Middle frontal gyrus (tissue), 1 donor: ENCODE data around the gene CHD9NB.

ENCODE experiments used
- DNase-seq: peaks from one replicate; pipeline ENCODE4 v3.0.0-alpha.2; 2015; ENCODE audit warnings: low spot score; ENCODE audit errors: extremely low spot score

CHD9NB gene

DNA sequence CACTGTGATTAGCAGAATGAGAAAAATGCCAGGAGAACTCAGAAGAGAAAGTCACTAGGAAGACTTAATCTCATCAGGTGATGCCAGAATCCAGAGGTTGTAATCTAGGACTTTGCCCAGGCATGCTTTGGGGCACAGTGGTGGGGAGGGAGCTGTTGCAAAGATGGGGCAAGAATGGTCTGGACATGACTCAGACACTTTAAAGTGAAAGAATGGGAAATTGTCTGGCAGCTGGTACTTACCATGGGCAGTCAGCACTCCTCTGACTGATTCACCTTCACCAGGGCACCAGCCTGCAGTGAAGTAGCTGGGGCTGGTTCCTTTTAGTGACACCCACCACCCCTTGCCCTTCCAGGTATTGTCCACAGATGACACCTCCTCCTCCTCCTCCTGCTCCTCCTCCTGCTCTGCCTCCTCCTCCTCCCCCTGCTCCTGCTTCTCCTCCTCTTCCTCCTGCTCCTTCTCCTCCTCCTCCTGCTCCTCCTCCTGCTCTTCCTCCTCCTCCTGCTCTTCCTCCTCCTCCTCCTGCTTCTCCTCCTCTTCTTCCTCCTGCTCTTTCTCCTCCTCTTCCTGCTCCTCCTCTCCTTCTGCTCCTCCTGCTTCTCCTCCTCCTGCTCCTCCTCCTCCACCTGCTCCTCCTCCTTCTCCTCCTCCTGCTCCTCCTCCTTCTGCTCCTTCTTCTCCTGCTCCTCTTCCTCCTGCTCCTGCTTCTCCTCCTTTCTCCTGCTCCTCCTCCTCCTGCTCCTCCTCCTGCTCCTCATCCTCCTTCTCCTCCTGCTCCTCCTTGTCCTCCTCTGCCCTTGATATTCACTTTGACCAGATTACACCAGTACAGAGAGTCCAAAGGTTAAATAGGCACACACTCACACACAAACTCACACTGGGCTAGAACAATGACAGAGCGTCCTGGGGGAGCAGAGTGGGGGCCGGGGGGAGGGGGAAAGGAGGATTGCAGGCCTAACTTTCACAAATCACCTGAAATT lies at the start of gene CHD9NB:
TSS of gene CHD9NB (minus strand) at position 379 of the 983 bp plus-strand sequence. CDS start 8,739 bp downstream, outside the sequence.
- DNase-seq, result no peak

DNA sequence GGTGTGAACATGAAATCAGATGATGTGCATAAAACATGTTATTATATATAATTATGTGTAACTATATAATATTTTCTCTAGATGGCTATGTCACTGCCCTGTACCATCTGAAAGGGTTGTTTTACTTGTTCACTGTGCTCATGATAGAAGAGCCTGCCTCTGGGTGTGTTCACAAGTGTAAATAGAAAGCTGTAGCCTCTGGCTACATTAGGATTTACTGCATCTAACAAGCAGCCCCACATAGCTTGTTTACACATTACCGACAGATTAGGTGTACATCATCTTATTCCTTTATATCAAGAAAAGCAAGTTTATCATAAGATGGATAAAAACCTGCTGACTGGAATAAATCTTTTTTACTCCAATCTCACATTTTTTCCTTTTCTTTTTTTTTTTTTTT lies 48.2 kb upstream of the CHD9NB start:
- DNase-seq, result no peak

DNA sequence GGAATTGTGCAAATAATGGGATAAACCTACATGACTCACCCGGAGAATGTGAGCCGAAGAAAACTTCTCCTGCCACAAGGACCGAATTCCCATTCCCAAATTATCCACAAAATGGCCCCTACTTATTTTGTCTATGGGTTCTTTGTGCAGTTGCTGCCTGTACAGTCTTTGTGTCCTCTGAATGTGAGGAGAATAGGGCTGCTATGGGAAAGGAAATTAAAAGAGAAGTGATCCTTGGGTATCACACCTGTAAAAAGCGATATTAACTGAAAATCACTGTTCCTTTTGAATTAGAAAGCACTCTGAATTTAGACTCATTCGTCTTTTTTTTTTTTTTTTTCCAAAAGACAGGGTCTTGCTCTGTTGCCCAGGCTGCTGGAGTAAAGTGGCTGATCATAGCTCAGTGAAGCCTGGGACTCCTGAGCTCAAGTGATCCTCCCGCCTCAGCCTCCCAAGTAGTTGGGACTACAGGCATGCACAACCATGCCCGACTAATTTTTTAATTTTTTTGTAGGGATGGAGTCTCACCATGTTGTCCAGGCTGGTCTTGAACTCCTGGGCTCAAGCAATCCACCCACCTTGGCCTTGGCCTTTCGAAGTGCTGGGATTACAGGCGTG lies 47.5 kb upstream of the CHD9NB start:
- DNase-seq, result no peak

DNA sequence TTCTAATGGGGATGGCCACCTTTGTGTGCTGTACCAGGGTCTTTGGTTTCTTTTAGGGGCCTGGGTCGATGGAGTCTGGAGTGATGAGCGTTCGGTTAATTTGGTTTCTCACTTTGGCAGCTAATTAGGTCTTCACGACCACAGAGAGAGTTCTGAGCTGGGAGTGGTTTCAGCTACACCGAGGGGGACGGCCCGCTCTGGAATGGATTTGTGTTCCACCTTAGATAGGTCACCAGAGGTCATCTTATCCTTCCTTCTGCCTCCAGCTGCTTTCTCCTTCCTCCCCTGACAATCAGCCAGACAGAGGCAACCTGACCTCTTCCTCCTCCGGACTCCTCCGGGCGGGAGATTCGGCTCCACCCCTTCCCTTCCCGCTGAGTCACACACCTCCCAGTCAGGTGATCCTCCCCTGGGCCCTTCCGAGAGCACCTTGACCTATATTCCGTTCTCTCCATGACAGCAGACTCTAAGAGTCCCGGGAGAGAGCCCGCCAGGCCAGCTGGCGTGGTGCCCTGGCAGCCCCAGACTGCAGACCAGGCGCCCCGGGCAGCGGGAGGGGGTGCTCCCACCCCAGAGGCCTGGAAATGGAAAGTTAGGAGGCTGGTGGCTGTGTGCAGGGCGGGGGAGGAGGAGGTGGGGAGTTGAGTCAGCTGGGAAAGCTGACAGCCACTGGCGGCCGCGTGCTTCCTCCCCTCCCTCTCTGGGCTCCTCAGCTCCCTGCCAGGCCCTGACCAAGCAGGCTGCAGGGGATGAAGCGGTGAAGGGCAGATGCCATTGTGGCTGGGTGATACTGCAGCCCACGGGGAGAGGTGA lies 46.8 kb upstream of the CHD9NB start:
- DNase-seq, result peak; percentile 78

DNA sequence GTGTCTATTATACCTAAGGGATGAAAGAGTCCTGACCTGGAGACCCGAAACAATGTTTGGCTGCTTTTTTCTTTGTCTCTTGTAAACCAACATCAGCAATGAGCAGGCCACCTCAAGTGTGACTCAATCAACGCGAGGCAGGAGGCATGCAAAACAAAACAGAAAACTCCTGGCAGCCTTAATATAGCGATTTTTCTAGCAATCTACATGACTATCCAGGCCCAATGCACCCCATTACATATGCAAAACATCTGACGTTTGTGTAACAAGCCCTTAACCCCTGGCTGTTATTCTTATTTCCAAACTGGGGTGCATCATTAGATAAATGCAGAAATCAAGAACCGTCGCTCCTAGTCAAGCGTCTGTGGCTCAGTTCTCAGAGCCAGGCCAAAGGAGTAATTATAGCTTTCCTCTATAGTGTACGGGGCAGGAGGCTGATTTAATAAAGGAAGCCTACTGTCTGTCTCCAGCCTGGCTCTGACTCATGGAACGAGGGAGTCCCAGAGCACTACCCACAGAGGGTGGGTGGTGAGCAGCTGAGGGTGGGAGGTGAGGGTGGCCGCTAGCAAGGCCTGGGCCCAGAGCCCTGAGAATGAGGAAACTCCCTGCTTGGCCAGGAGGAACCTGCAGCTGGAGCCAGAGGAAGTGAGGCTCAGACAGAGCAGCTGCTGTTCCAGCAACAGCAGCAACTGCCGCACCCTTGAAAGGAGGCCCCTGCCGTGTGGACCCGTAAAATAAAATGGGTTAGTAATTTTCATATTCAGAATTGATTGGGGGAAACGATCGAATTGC lies 46.0 kb upstream of the CHD9NB start:
- DNase-seq, result peak; percentile 50

DNA sequence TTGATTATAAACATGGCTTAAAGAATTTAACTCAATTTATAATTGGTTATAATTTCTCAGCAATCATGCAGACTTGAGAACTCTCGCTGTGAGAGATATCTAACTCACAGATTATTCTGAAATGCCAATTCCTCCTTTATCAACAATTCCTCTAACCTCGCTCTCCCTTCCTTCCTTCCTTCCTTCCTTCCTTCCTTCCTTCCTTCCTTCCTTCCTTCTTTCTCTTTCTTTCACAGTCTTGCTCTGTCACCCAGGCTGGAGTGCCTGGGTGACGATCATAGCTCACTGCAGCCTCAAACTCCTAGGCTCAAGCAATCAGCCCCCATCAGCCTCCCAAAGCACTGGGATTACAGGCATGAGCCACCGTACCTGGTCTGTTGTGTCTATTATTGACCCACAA lies 44.5 kb upstream of the CHD9NB start:
- DNase-seq, result no peak

DNA sequence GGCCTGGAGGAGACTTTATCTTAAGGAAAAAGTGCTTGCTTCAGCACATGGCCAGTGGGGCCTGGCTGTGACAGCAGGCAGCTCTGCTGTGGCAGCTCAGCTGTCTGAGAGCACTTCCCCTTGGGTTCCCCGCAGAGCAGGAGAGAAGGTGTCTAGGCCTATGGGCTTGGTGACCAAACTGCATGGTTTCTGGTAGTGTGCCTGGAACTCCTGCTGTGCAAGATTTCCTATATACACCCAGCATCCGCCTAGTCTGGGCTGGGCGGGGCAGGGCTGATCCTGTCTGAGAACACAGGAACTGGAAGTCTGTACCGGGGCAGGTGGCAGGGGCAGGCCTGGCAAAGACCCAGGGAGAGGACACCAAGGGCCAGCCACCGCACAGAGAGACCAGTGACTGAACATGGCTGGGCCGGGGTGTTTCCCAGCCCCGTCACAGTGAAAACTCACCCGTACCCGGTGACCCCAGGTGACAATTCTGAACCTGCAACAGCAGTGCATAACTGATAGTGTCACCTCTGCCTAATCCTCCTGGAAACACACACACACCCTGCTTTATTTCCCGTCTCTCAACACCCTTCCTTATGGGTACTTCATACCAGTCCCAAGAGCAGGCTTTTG lies 41.4 kb upstream of the CHD9NB start:
- DNase-seq, result no peak

DNA sequence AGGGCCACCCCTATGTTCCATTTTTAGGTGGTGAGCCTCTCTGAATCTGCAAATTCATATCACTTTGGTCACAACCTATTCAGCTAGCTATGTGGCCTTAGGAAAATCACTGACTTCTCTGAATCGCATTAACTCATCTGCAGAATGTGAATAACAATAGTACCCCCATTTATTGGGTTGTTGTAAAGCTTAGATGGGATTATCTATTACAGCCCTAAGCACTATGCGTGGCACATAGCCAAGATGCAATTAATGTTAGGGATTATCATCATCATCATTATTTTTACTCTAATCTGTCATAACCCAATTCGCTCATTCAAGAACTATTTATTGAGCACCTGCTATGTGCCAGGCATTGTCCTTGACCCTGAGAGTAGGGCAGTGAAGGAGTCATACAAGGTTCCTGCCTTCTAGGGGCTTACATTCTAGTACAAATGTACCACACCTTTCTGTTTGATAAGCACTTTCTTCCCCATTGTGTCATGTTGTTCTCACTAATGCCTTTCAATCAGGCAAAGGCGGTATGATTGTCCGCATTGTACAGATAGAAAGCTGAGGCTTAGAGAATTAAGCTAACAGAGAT lies 40.6 kb upstream of the CHD9NB start:
- DNase-seq, result no peak

DNA sequence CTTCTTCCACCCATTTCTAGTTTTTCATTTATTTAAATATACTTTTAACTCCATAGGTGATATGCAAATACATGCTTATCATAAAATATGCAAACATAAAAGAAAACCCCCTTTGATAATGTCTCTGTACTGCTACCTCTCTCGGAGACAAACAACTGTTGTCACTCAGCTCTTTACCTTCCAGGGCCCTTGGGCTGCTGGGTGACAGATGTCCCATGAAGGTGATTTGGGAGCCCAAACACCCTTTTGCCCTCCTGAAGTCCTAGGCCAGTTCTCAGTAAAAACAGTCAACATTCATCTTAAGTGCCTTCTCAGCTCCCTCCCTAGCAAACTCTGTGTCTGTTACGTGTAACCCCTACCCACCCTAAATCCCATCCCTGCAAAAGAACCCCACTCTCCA lies 39.6 kb upstream of the CHD9NB start:
- no peak for DNase-seq

DNA sequence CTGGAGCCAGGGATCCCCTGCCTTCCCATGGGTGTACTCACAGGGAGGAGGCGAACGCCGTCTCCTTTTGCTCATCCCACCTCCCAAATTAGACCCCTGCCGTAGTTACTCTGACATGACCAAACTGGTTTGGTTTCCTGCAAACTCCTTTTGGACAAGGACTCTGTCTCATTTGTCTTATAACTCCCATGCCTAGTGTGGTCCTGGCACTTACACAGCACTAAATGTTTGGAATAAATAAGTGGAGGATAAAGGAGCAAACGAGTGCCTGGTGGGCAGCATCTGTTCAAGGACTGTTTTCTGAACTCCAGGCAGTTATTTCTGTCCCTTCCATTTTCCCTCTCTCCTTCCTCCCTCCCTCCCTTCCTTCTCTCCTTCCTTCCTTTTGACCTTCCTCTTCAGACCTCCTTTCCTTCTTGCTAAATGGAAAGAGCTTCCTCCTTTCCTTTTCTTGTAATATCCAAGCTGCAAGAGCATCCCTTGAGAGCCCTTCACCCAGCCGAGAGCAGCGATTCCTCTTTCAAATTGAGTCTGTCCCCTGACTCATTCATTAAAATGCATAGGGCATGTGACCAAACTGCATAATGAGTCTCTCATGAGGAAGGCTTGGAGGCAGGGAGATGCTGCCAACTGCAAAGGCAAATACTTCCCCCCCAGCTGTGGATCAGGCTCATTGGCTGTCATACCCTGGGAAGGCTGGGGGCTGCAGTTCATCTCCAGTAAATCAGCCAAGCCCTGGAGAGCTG lies 38.9 kb upstream of the CHD9NB start:
- peak; percentile 77 for DNase-seq

DNA sequence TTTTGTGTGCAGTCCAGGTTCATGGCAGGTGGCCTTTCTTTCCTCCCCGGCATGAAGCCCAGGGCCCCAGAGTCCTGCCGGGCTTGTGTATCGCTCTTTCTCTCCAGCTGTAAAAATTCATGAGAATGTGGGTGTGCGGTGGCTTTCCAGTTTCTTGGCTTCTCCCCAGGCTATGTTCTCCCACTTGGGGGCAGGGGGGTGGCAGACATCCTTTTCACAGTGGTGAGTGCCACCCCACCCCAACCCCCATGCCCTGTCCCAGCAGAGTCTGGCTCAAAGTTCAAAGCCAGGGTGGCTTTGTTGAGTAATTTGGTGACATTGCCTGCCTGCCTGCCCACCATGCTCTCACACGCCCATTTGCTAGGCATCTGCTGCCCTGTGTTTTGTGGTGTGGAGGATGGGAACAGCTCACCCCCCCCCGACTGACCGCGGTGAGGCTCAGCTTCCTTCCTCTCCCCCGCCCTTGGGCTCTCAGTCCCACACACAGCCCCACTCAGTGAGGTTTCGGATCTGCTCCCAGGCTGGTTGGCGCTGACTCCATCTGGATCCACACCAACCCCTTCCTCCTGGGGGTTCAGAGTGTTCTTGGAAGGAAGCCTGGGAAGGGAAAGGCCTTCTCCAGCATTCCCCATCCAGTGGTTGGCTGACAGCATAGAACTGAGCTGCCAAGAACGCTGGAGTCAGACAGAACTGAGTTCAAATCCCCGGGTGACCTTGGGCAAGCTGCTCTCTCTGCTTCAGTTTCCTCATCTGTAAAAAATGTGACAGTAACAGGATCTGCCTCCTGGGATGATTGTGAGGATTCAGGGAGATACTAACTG lies 38.1 kb upstream of the CHD9NB start:
- peak; percentile 76 for DNase-seq

DNA sequence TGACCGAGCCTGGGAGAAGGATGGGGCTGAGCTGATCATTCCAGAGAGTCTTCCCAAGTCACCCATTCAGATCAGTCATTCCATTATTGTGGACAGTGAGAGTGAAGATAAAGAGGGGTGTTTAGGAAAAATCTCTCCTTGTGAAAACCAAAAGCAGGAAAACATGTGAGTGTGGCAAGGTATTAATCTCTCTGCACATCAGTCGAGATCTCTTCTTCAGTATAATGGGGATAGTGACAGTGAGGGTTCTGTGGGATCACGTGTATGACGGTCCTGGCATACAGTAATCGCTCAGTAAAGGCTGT lies 37.5 kb upstream of the CHD9NB start:
- DNase-seq, result no peak

DNA sequence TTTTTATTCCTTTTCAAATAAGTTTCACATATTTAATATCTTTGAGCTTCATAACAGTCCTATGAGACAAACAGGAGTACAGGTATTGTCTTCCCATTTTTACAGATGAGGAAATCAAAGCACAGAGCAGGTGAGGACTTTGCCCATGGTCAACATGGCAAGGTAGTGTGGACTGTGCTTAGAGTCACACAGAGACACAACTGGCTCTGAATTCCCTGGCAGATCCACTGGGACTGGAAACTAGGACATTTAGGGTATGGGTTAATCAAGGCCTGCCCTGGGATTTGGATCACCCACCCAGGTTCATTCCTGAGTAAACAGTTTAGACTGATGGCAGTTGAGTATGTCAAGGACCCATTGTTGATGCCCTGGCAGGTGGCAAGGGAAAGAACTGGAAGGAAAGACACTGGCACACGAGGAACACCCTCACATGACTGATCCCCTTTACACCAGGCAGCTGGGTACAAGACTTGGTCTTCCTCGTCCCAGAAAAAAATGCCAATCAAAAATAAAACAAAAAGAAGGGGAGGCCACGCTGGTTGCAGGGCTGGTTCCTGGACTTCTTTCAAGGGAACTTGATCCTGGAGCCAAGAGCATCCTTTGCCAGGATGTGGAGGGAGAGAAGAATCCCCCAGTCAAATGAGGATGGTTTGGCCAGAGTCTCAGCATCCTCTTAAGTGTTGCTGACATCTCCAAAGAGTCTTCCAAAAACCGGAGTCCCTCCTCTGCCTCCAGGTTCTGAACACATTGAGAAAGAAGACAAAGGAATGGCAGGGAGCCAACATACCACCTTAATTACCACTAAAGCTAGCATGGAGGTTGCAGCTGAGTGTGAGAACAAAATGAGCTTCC lies 37.0 kb upstream of the CHD9NB start:
- no peak for DNase-seq

DNA sequence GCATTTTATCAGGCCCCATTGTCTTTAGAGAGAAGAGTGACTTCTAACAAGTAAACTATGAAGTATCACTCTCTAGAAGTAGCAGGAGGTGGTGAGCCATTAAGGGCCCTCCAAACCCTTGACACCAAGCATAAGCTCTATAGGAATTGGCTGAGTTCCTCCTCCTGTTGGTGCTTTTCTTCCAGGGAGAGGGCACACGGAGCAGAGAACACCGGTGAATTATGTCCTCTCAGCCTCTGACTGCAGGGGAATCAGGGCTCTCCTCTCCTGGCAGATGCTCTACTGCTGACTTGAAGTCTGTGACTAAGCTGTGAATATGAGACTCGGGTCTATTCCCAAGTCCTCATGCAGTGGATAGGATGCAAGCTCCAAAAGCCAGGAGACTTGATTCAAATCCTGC lies 34.4 kb upstream of the CHD9NB start:
- no peak for DNase-seq

DNA sequence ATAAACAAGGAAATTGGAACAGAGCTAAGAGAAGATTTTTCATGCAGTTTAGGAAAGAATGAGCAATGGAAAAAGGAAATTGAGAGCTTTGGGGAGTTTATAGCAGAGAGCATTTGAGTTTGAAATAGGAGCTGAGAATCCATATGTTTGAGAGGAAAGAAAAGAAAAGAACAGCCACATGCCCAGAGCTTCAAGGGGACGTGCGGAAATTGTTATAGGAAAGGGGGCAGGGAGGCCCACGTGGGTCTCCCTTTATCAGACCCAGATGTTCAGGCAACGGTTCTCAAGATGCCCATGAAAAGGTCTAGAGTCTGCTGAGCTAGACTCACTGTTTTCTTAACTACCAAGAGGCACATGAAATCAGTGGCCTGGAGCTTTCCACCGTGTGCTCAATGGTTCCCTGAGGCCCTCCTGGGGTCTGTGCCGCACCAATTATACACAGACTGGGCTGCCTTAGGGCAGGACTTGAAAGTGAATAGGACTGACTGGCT lies 33.3 kb upstream of the CHD9NB start:
- no peak for DNase-seq

DNA sequence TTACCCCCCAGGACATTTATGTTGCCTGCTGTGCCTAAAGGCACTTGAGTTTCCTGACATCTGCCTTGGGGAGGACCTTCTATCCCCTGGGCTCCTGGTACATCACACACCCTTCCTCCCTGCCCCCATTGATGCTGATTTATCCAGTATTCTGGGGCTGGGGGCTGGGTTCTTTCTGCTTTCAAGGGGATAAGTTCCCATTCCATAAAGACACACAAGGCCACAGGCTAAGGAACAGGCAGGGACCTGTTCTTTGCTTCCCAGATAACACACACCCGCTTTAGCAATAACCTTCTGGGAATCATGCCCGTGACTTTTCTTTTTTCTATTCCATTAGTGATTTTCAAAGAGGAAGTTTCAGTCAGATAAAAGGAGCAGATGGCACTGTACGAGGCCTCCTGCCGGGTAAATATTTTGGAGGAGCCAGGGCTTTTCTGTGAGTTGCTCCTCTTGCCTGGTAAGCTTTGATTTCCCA lies 32.7 kb upstream of the CHD9NB start:
- no peak for DNase-seq

DNA sequence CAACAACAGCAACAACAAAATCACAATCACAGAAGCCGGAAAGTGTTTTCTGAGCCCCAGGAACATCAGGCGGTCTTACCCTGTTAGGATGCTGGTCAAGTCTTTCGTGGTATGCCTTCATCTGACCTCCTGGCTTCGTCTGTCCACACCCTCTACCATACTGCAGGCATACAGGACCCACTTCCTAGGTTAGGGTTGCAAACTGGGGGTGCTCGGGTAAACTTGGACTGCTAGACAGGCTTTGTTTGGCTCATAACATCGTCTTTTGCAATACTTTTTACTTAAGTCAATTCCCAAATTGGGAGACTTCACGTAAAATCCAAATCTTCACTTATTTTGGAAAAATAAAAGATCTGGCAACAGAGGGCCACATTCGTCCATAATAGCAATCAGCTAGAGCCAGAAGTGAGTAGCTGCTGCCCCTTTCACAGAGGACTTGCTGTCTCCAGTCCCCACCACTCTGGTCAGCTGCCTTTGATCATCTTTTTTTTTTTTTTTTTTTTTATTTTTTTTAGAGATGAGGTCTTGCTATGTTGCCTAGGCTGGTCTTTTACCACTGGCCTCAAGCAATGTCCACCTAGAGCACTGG lies 32.1 kb upstream of the CHD9NB start:
- no peak for DNase-seq
